ENCODE data around the gene FOXN3. TPM values are rescaled to one million over a fixed set of nuclear protein-coding genes. Genes with fewer than 3 reads are reported as not detected.

Gene FOXN3
- total and polyA plus RNA-seq, 9 donors: 56.9 to 172 (median 99.2) TPM

DNA sequence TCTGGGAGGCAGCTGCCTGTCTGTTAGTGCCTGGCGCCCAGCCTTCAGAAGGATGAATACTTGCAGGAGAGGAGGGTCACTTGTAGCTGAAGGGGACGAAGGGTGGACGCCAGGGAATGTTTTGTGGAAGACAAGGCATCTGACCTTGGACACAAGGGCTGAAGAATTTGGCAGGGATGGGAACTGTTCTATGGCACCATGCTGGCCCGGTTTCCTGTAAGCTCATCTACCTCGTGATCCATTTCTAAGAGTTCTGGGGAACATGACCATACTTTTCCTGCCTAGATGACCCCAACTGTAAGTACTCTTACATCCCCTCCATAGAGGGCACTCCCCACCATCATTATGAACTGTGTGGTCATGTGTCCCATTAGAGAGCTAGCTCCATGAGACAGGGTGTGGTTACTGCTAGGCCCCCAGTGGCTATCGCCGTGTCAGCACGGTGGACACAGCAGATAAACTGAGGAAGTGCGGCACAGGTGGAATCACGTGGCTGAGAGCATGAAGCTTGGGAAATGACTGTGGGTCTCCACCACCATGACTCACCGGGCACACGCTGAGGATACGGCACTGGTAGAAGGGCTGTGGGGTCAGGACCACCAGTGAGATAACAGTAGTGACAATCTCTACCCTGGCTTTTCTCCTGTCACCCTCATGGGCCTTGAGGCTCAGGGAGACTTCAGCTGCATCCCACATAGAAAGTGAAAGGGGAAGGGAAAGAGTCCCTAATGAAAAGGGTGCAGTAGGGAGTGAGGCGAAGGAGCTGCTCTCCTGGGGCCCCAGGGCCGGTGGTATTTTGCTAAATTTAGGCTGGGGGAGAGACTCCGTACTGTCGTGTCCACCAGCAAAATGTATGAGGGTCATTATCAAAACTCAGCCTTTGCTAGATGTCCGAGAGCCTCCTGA lies 252.6 kb downstream of the FOXN3 start:
- whole genome bisulfite sequencing, 3 donors: 88 to 92% (median 88%) methylated on average over 18 of the region's 18 CpGs
- Histone ChIP-seq H3K27ac (no peak overlapping the region), H3K4me3 (no peak overlapping the region), H3K27me3 (no peaks in the 10 kb centered on the region), H3K9me3 (no peaks in the 10 kb centered on the region), H3K36me3 (no peaks in the 10 kb centered on the region), H3K4me1 (ENCODE audit: insufficient read depth) (peaks cover 4% of the 10 kb centered on the region)
- intact Hi-C loops (cut with DNase I): loop anchor here in 1 of 4 donors (10.0 kb wide), 1 partner anchor 460 kb away; no protein-coding TSS in a partner anchor
- TF ChIP-seq POLR2A (IDR thresholded peaks at IDR 0.05) (no peak), EP300 (IDR thresholded peaks at IDR 0.05) (no peak)
- TF ChIP-seq, protein P1, sequence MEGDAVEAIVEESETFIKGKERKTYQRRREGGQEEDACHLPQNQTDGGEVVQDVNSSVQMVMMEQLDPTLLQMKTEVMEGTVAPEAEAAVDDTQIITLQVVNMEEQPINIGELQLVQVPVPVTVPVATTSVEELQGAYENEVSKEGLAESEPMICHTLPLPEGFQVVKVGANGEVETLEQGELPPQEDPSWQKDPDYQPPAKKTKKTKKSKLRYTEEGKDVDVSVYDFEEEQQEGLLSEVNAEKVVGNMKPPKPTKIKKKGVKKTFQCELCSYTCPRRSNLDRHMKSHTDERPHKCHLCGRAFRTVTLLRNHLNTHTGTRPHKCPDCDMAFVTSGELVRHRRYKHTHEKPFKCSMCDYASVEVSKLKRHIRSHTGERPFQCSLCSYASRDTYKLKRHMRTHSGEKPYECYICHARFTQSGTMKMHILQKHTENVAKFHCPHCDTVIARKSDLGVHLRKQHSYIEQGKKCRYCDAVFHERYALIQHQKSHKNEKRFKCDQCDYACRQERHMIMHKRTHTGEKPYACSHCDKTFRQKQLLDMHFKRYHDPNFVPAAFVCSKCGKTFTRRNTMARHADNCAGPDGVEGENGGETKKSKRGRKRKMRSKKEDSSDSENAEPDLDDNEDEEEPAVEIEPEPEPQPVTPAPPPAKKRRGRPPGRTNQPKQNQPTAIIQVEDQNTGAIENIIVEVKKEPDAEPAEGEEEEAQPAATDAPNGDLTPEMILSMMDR (IDR thresholded peaks at IDR 0.05): no peak
- DNase-seq: no peak

DNA sequence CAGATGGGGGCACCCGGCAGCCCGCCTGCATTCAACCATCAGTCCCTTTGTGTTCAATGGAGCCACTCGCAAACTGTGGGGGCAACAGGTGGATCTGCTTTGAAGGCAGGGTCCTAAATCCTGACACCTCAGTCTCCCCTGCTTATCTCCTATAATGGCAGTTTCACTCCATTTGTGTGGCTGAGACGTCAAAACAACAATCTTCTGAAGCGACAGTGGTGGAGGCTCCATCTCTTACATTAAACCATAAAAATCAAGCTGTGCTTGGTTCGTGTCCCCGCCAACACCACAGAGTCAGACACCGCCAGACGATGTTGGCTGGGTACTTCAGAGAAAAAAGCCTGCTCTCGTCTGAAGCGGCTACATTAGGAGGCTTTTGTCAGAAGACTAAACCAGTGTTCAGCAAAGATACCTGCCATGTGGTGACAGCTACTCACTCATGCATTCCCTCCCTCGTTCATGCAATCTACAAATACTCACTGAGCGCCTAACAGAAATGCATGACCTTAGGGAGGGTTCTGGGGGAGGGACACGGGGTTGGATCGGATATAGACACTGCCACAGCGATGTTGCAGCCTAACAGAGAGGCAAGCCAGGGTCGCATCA lies 253.9 kb downstream of the FOXN3 start:
- Histone ChIP-seq H3K4me1 (ENCODE audit: insufficient read depth) (peaks cover 4% of the 10 kb centered on the region), H3K4me3 (no peak overlapping the region), H3K27me3 (no peaks in the 10 kb centered on the region), H3K36me3 (no peaks in the 10 kb centered on the region), H3K9me3 (no peaks in the 10 kb centered on the region), H3K27ac (no peak overlapping the region)
- intact Hi-C loops (cut with DNase I): loop anchor here in 1 of 4 donors (10.0 kb wide), 1 partner anchor 462 kb away; no protein-coding TSS in a partner anchor
- DNase-seq: no peak
- WGBS, 3 donors: 90 to 95% (median 91%) methylated on average over 17 of the region's 17 CpGs
- TF ChIP-seq, protein P1 (IDR thresholded peaks at IDR 0.05): no peak
- TF ChIP-seq EP300 (IDR thresholded peaks at IDR 0.05) (no peak), POLR2A (IDR thresholded peaks at IDR 0.05) (no peak)

DNA sequence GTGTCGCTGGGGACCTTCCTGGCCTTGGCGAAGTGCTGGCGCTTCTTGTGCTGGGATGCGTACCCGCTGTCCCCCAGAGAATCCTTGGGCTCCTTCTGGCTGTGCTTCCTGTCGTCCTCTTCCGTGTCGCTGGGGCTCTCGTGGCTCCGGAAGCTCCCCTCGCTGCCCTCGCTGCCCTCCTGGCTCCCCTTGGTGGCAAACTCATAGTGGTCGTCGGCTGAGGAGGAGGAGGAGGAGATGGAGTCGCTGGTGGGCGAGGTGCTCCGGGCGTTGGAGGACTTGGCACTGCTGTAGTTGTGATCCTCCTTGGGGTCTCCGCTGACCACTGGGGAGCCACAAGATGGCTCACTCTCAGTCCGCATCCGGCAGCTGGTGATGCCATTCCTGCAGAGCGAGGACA lies 254.4 kb downstream of the FOXN3 start:
- Histone ChIP-seq H3K27me3 (no peaks in the 10 kb centered on the region), H3K36me3 (no peaks in the 10 kb centered on the region), H3K9me3 (no peaks in the 10 kb centered on the region), H3K27ac (no peak overlapping the region), H3K4me1 (ENCODE audit: insufficient read depth) (peaks cover 4% of the 10 kb centered on the region), H3K4me3 (no peak overlapping the region)
- no peak for TF ChIP-seq EP300 (IDR thresholded peaks at IDR 0.05)
- no peak for TF ChIP-seq POLR2A (IDR thresholded peaks at IDR 0.05)
- TF ChIP-seq, protein P1 (IDR thresholded peaks at IDR 0.05): no peak
- 95 to 96% (median 96%) methylated on average over 22 of the region's 22 CpGs for WGBS, 3 donors
- intact Hi-C loops (cut with DNase I): loop anchor here in 1 of 4 donors (10.0 kb wide), 1 partner anchor 462 kb away; no protein-coding TSS in a partner anchor
- no peak for DNase-seq

DNA sequence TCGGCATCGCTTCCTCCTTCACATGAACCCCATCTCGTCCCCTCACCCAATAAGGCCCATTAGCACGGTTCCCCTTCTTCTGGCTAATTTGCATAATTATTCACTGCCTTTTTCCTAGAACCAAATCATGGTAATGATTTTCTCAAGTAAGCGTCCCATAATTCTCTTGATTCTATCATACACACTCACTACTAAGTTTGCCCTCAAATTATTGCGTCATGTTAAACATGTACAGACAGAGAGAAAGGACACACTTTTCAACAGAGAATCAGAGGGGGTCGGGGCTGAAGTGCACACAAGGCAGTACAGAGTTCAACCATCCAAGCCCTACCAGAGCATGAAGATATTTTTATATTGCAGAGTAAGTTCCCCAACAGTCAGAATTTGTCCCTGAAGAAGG lies 256.6 kb downstream of the FOXN3 start:
- WGBS, 3 donors: 94% methylated on average over 7 of the region's 7 CpGs
- TF ChIP-seq POLR2A (IDR thresholded peaks at IDR 0.05) (no peak), EP300 (IDR thresholded peaks at IDR 0.05) (no peak)
- TF ChIP-seq, protein P1 (IDR thresholded peaks at IDR 0.05): no peak

More for the DNA sequence above, 256.6 kb downstream of the FOXN3 start:
- no peak for DNase-seq
- Histone ChIP-seq H3K9me3 (no peaks in the 10 kb centered on the region), H3K4me1 (ENCODE audit: insufficient read depth) (peaks cover 2% of the 10 kb centered on the region), H3K27me3 (no peaks in the 10 kb centered on the region), H3K4me3 (no peak overlapping the region), H3K27ac (no peak overlapping the region), H3K36me3 (no peaks in the 10 kb centered on the region)
- intact Hi-C loops (cut with DNase I): loop anchor here in 1 of 4 donors (10.0 kb wide), 1 partner anchor 464 kb away; no protein-coding TSS in a partner anchor

All from ovary (tissue), 9 donors.